Measurements from ENCODE around the gene PRRC2B. TPM values are rescaled to one million over a fixed set of nuclear protein-coding genes. Genes with fewer than 3 reads are reported as not detected.

The PRRC2B gene
- total and polyA plus RNA-seq, 8 donors = 159 to 233 (median 187) TPM

DNA sequence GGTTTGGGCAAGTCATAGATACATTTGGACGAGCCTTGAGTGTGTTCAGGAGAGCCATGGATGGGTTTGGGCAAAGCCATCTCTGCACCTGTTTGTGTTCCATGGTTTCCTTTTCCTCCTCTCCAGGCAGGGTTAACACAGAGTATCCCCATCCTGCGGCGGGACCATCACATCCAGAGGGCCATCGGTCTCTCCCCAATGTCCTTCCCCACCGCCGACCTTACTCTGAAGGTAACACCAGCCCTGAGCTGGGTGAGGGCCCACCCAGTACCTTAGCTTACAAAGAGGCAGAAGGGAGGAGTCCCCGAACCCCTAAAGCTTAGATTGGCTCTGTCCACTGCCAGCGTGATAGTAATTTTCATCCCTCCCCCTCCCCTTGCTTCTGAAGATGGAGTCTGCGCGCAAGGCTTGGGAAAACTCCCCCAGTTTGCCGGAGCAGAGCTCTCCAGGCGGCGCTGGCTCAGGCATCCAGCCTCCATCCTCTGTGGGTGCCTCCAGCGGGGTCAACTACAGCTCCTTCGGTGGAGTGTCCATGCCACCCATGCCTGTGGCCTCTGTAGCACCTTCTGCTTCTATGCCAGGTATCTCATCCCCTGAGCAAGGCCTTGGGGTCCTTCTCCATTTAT, 90.8 kb downstream of the PRRC2B start:
- DNase-seq = peak in 1 of 4 donors; percentile 61
- no peaks in the 10 kb centered on the region for H3K4me1 ChIP-seq
- no peak for ATAC-seq
- H3K4me3 ChIP-seq = no peak overlapping the region
- no peaks in the 10 kb centered on the region for H3K27me3 ChIP-seq
- peaks cover 5 to 100% of the 10 kb centered on the region in 2 donors for H3K36me3 ChIP-seq
- TF ChIP-seq, protein P1, sequence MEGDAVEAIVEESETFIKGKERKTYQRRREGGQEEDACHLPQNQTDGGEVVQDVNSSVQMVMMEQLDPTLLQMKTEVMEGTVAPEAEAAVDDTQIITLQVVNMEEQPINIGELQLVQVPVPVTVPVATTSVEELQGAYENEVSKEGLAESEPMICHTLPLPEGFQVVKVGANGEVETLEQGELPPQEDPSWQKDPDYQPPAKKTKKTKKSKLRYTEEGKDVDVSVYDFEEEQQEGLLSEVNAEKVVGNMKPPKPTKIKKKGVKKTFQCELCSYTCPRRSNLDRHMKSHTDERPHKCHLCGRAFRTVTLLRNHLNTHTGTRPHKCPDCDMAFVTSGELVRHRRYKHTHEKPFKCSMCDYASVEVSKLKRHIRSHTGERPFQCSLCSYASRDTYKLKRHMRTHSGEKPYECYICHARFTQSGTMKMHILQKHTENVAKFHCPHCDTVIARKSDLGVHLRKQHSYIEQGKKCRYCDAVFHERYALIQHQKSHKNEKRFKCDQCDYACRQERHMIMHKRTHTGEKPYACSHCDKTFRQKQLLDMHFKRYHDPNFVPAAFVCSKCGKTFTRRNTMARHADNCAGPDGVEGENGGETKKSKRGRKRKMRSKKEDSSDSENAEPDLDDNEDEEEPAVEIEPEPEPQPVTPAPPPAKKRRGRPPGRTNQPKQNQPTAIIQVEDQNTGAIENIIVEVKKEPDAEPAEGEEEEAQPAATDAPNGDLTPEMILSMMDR (IDR thresholded peaks at IDR 0.05) = no peak
- H3K27ac ChIP-seq = no peak overlapping the region
- H3K9me3 ChIP-seq = no peaks in the 10 kb centered on the region
- intact Hi-C loops (cut with DNase I) = no loop called here

DNA sequence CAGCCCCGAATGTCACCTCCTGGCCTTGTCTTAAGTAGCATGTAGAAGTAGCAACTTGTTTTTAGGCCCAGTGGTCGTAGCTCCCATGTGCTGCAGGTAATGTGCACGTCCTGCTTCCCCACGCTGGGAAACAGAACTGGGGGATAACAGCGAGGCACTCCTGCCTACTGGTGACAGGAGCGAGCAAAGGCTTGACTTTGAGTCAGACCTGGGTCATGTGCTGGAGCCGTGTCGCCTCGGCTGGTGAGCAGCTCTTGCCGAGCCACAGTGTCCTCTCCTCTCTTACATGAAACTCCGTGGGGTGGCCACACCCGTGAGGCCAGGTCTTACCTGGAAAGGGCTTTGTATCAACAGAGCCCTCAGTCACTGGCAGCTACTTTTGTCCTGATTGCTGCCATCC, 91.3 kb downstream of the PRRC2B start:
- intact Hi-C loops (cut with DNase I) = no loop called here
- peaks cover 5 to 100% of the 10 kb centered on the region in 2 donors for H3K36me3 ChIP-seq

GRCh38 chr9:131485728-131486422, 92.0 kb downstream of the PRRC2B start:
- no peak overlapping the region for H3K27ac ChIP-seq
- H3K36me3 ChIP-seq = peaks cover 7 to 100% of the 10 kb centered on the region in 2 donors
- H3K4me3 ChIP-seq = no peak overlapping the region
- TF ChIP-seq, protein P1 (IDR thresholded peaks at IDR 0.05) = no peak
- intact Hi-C loops (cut with DNase I) = no loop called here
- H3K9me3 ChIP-seq = no peaks in the 10 kb centered on the region
- DNase-seq (peak in 1 of 4 donors; percentile 47), ATAC-seq (no peak)
- H3K27me3 ChIP-seq = no peaks in the 10 kb centered on the region
- no peaks in the 10 kb centered on the region for H3K4me1 ChIP-seq

More for the DNA sequence above, 91.3 kb downstream of the PRRC2B start:
- Histone ChIP-seq H3K27ac (no peak overlapping the region), H3K4me1 (no peaks in the 10 kb centered on the region), H3K4me3 (no peak overlapping the region), H3K9me3 (no peaks in the 10 kb centered on the region), H3K27me3 (no peaks in the 10 kb centered on the region)
- no peak for ATAC-seq
- TF ChIP-seq, protein P1 (IDR thresholded peaks at IDR 0.05) = no peak
- DNase-seq = peak in 1 of 4 donors; percentile 34

GRCh38 chr9:131487001-131487400, 93.1 kb downstream of the PRRC2B start:
- H3K27ac ChIP-seq = no peak overlapping the region
- H3K4me1 ChIP-seq = no peaks in the 10 kb centered on the region
- H3K4me3 ChIP-seq = no peak overlapping the region
- intact Hi-C loops (cut with DNase I) = no loop called here
- TF ChIP-seq, protein P1 (IDR thresholded peaks at IDR 0.05) = no peak
- ATAC-seq (no peak), DNase-seq (peak in 1 of 4 donors; percentile 53)
- no peaks in the 10 kb centered on the region for H3K27me3 ChIP-seq
- H3K36me3 ChIP-seq = peaks cover 9 to 100% of the 10 kb centered on the region in 2 donors
- H3K9me3 ChIP-seq = no peaks in the 10 kb centered on the region

GRCh38 chr9:131487621-131488031, 93.7 kb downstream of the PRRC2B start:
- Histone ChIP-seq H3K4me1 (no peaks in the 10 kb centered on the region), H3K36me3 (peaks cover 9 to 100% of the 10 kb centered on the region in 2 donors), H3K27me3 (no peaks in the 10 kb centered on the region), H3K27ac (no peak overlapping the region), H3K4me3 (no peak overlapping the region), H3K9me3 (no peaks in the 10 kb centered on the region)
- no peak for ATAC-seq
- DNase-seq = peak in 1 of 4 donors; percentile 53
- intact Hi-C loops (cut with DNase I) = no loop called here
- TF ChIP-seq, protein P1 (IDR thresholded peaks at IDR 0.05) = no peak

All from left lung (tissue), 10 donors.